ENCODE results near the gene ZFPM1.

The ZFPM1 gene

DNA sequence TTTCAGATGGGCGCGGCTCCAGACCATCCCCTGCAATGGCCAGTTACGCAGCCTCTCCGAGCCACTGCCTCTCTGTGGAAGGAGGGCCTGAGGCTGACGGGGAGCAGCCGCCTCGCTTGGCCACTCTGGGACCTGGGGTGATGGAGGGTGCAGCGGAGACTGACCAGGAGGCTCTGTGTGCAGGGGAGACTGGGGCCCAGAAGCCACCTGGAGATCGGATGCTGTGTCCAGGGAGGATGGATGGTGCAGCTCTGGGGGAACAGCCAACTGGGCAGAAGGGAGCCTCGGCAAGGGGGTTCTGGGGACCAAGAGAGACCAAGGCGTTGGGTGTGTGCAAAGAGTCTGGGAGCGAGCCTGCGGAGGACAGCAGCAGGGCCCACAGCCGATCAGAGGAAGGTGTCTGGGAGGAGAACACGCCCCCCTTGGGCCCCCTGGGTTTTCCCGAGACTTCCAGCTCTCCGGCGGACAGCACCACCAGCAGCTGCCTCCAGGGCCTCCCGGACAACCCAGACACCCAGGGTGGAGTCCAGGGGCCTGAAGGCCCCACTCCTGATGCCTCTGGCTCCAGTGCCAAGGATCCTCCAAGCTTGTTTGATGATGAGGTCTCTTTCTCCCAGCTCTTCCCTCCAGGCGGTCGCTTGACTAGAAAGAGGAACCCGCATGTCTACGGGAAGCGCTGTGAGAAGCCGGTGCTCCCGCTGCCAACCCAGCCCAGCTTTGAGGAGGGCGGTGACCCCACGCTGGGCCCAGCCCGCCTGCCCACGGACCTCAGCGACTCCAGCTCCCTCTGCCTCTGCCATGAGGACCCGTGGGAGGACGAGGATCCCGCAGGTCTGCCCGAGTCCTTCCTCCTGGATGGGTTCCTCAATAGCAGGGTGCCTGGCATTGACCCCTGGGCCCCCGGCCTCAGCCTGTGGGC is 17.4 kb upstream of the ZFPM1 start:
- no peak for DNase-seq

DNA sequence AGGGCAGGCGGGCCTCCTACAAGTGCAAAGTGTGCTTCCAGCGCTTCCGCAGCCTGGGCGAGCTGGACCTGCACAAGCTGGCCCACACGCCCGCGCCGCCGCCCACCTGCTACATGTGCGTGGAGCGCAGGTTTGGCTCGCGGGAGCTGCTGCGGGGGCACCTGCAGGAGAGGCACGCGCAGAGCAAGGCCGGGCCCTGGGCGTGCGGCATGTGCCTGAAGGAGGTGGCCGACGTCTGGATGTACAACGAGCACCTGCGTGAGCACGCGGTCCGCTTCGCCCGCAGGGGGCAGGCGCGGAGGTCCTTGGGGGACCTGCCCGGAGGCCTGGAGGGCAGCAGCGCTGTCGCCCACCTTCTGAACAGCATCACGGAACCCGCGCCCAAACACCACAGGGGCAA is 16.3 kb upstream of the ZFPM1 start:
- DNase-seq, result no peak

DNA sequence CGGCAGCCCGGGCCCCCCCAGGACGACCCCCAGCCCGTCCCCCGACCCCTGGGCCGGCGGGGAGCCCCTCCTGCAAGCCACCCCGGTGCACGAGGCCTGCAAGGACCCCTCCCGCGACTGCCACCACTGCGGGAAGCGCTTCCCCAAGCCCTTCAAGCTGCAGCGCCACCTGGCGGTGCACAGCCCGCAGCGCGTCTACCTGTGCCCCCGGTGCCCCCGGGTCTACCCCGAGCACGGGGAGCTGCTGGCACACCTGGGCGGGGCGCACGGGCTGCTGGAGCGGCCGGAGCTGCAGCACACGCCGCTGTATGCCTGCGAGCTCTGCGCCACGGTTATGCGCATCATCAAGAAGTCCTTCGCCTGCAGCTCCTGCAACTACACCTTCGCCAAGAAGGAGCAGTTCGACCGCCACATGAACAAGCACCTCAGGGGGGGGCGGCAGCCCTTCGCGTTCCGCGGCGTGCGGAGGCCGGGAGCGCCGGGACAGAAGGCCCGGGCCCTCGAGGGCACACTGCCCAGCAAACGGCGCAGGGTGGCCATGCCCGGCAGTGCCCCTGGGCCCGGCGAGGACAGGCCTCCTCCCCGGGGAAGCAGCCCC is 15.6 kb upstream of the ZFPM1 start:
- DNase-seq, result peak; percentile 44 to 57

DNA sequence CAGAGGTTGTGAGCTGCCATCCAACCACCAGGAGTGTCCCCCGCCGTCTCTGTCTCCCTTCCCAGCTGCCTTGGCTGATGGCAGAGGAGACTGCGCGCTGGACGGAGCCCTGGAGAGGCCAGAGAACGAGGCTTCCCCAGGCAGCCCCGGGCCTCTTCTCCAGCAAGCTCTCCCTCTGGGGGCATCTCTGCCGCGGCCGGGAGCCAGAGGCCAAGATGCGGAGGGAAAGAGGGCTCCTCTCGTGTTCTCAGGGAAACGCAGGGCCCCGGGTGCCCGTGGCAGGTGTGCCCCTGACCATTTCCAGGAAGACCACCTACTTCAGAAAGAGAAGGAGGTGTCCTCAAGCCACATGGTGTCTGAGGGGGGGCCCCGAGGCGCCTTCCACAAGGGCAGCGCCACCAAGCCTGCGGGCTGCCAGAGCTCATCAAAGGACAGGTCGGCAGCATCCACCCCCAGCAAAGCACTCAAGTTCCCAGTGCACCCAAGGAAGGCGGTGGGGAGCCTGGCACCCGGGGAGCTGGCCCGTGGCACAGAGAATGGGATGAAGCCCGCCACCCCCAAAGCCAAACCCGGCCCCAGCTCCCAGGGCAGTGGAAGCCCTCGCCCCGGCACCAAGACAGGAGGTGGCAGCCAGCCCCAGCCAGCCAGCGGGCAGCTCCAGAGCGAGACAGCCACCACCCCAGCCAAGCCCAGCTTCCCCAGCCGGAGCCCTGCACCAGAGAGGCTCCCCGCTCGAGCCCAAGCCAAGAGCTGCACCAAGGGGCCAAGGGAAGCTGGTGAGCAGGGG is 14.8 kb upstream of the ZFPM1 start:
- no peak for DNase-seq

DNA sequence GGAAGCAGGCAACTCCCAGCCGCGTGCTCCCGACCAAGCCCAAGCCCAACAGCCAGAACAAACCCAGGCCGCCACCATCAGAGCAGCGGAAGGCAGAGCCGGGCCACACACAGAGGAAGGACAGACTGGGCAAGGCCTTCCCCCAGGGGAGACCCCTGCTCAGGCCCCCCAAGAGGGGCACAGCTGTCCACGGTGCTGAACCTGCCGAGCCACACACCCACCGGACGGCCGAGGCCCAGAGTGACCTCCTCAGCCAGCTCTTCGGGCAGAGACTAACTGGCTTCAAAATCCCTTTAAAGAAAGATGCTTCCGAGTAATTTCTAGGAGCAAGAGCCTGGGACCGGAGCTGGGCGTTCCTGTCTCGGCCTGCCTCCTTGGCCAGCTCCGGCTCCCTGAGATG is 14.1 kb upstream of the ZFPM1 start:
- no peak for DNase-seq

DNA sequence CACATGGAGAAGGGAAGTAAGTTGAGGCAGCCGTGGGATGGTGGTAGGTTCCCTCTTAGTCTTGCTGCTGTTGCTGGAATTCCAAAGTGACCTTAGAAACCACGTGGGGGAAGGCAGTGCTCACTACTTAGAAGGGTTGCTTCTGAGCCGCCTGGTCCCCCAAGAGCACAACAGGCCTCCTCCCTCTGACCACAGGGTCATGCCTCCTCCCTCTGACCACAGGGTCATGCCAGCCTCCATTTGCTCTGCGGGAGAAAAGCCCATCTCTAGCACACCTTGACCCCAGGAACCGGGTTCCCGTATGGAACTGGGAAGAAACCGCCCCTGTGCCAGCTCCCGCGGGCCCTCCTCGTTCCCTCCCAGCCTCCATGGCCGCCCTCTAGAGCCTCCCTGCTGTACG is 13.4 kb upstream of the ZFPM1 start:
- DNase-seq, result no peak

DNA sequence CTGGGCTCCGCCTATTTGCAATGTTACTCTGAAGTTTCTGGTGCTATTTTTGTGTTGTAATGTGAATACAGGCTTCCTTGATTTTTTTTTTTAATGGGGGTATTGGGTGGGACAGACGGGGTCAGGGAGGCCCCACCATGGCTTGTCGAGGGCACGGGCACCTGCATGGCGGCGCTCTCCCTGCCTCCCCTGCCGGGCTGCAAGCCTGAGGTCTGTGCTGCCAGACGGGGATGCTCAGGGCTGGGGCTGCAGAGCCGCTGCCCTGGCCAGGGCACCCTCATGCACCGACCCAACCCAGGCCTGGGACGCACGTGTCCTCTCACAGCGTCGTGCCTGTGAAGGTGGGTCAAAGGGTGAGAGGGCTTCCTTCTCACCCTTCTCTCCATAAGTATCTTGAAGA is 13.0 kb upstream of the ZFPM1 start:
- no peak for DNase-seq

DNA sequence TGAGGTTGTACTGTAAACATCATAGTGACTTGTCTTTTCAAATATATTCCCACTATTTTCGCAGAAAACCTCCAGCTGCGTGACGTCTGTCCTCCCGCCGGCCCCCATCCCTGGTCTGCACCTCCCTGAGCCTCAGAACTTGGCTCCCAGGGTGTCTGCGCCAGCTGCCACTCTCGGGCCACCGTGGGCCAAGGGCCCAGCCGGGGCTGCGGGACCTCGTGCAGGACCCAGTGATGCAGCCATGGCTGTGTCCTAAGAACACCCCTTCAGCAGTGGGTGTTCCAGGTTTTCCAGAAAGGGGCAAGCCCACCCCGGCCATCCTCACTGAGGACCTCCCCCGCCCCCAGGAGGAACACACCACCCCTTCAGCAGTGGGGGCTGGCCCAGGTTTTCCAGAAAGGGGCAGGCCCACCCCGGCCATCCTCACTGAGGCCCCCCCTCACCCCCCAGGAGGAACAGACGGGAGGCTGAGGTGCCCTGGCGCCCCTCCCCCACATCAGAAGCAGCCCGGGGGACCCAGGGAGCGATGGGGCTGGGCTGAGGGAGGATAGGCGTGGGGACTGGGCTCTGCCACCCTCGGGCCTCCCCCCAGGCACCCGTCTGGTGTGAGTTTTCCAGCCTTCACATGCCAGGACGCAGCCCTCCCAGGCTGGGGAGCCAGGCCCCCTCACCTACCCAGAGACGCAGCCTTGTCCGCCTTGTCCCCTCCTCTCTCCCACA is 12.2 kb upstream of the ZFPM1 start:
- DNase-seq, result no peak

DNA sequence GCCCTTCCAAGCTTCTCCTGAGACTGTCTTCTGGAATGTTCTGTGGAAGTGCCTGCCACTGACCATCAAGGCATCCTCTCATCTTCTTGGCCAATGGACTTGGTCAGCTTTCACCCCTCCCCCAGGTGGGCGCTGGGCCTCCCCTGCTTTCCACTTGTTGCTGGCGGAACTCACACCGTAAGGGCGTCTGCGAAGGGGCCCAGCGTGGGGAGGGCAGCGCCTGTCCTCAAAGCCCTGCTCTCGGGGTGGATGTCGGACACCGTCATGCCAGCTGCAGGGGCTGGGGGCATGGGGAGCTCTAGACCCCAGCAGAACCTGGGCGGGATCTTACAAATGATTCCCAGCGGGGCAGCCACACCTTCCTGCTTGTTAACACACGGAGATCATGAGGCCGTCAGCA is 11.6 kb upstream of the ZFPM1 start:
- no peak for DNase-seq

DNA sequence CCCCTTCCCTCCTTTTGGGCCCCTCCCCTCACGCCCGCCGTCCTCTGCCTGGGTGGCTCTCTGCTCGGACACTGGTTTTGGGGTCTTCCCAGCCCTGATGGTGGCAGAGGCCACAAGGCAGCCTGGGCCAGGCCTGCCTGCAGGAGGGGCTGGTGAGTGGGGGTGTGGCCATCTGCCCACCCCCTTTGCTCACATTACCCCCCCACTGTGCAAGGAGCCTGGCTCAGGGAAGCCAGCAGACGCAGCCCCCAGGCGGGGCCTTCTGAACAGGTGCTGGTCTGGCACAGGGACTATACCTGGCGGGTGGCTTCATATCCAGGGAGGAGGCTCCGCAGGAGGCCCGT is 10.7 kb upstream of the ZFPM1 start:
- DNase-seq, result no peak

DNA sequence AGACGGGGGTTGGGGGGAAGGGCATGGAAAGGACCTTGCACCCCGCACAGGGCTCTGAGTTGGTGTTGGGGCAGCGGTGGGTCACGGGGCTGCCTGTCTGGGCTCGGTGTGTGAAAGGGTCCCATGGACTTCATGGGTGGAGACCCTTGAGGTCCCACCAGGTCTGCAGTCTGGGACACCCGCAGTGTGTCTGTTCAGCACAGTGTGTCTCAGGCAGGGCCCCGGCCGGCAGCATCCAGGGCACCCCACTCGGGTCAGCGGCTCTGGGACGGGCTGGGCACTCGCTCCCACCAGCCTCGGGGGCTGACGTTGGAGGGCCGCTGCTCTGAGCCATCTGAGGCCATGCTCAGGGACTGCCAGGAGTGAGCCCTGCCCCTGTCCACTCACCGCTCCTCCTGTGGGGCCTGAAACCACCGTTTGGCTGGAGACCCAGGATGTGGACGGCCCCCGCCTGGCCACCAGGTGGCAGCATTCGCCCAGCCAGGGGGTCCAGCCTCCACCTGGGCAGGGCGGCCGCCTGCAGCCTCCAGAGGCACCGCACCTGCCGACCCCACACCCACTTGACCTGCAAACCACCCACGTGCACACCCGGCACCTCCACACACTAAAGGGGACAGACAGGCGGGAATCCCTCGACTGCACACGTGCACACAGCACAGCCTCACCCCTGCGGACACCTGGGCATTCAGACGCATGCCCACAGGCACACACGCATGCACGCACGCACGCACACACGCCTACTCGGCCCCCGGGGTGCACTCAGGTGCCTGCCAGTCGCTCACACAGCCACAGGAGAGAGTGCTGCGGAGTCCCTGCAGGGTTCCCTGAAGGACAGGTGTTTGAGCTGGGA is 10.1 kb upstream of the ZFPM1 start:
- peak; percentile 61 to 67 for DNase-seq

DNA sequence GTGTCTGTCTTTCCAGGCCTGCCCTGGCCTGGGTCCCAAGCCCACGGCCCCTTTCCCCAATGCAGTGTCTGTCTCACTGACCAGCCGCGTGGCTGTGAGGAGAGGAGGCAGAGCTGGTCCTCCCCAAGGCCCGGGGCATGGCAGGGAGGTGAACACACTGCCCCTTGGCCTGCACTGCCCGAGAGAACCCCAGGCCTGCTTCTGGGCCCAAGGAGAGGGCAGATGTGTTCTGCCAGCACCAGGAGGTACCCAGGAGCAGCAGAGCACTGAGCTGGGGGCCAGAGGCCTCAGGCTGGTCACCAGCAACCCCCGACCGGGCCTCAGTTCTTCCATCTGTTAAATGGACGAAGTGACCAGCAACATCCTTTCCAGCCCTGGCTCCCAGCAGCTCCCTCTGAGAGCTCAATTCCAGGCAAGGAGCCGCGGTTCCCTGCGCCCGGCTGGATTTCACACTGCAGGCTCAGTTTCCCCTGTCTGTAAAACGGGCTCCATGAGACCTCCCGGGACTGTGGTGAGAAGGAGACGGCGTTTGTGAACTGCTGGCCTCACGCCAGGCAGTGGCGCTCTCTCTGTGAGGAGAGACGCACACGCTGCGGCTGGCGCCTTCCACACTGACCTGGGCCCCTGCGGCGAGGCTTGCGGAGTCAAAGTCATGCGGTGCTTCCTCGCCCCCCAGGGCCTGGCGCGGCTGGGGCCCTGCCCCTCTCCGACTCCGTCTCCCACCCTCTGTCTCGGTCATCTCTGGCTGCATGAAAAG is 8.1 kb upstream of the ZFPM1 start:
- peak in 1 of 2 experiments; percentile 36 for DNase-seq

DNA sequence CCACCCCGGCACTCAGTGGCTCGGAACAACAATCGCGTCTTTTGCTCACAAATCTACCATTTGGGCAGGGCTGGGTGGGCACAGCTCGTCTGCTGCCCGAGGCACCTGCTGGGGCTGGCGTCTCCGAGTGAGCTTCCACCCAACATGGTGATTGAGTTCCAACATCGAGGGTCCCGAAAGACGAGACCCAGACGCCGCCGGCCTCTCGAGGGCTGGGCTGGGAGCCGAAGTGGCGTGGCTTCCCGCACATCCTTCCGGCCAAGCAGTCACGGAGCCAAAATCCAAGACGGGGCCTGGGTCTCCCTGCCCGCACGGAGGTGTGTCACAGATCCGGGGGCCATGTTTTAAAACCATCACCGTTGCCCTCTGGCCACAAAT is 7.5 kb upstream of the ZFPM1 start:
- DNase-seq, result no peak

DNA sequence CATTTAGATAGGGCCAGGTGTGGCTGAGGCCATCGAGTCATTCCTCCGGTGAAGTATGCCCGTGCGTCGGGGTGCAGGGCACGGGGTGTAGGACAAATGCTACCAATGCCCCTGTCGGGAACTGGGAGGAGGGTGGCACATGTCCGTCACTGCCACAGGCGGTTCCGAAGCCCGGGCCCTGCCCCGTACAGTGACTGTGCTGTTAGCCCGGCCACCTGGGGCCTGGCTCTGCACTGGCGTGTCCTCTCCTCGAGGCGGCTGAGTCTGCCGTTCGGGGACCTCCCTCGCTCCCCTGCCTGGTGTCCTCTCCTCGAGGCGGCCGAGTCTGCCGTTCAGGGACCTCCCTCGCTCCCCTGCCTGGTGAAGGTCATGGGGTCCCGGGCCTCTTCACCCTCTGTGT is 7.0 kb upstream of the ZFPM1 start:
- DNase-seq, result no peak

DNA sequence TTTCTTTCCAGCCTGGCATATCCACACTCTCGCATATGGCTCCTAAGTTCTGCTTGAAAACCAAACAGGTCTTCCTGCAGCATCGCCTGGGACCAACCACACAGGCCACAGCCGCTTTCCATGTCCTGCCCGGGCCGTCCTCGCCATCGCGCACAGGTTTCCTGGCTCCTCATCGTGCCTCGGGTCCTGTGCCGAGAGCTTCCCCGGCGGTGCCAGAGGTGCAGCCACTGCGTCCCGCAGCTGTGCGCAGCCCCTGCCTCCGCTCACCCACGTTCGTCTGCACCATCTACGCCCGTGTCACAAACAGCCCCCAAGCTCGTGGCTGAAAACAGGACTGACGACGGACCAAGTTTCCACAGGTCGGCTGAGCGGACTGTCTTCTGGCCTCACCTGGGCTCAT is 6.3 kb upstream of the ZFPM1 start:
- no peak for DNase-seq

DNA sequence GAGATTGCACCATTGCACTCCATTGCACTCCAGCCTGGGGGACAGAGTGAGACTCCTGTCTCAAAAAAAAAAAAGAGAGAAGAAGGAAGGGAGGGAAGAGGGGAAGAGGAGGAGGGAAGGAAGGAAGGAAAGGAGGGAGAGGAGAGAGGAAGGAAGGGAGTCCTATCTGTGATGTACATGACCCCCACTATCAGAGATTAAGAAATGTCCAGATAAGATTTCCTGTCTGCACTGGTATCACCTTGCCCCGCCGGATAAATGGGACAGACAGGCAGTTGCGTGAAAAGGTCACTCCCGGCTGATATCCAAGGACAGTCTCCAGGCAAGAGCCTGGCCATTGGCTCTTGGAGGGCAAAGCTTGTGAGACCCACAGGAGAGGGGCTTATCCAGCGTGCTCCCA is 5.2 kb upstream of the ZFPM1 start:
- DNase-seq, result no peak

DNA sequence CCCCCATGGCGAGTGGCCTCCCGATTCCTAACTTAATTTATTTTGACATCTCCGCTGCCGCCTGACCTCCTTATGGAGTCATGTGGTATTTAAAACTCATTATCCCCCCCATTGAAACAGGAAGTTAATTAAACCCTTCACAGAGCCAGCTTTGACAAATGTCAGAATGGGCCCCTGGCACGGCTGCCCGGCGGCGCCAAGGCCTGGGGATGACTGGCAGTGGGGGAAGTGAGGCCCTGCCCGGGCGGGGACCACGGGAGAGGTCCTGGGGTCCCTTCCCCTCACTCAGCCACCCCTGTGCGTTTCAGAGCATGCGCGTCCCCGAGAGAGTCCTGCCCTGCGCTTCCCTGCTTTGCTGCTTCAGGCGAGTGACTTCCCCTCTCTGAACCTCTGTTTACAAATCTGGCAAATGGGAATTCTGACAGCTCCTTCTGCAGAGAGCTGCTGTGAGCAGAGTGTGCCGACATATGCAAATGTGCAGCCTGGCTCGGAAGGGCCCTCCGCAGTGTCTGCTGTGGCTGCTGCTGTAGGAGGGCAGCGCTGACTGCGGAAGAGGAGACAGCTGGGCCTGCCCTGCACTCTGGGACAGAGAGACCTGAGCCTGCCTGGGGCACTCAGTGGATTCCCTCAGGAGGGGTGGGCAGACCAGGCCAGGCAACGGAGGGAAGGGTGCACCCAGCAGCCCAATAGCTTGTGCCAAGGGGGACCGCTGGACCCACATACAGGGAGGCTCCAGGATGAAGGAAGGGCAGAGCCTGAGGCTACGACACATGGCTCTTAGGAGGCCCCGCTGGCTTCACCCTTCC is 4.4 kb upstream of the ZFPM1 start:
- no peak for DNase-seq

DNA sequence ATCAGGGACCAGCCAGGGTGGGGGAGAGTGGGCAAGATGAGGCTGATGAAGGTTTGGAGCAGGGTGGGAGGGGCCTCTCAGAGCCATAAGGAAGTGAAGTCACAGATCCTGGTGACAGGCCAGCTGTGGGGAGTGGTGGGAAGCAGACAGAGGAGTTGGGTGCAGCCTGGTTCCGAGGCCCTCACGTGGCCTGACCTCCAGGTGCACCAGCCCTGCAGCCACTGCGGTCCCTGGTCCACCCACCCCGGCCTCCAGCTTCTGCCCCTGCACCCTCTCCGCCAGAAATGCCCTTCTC is 3.9 kb upstream of the ZFPM1 start:
- no peak for DNase-seq

DNA sequence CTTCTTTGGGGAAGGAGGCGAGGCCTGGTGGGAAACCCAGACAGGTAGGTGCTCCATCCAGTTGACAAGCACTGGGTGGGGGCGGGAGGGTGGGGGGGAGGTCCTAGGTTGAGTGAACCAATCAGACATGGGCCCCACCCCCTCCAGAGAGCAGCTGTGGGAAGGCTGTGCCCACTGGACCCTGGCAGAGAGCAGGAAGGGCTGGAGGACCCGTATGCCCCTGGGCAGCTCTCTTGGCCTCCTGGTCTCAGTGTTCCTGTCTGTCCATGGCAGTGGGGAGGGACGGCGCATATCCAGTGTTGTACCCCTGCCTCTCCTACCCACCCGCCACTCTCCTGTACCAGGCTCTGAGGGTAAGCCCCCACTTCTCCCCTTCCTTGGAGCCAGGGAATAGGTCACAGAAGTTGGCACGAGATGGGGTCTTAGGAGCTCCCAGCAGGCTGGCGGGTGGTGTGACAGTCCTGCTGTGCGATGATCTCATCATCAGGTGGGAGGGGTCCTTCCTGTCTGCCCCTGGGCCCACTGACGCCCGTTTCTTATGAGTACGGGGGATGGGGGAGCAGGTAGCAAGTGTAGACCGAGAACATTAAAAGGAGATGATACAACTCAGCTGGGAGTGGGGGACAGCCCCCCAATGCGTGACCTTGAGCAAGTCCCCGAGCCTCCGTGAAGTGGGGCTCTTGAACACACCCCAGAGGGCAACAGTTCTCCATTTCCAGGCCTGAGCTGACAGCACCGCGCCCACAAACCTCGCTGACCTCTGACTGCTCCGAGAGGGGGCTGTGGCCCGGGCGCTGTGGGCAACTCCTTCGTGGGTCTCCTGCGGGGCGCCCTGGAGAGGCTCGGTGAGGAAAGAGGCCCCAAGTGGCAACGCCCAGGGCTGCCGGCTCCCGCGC is 1.2 kb upstream of the ZFPM1 start:
- DNase-seq, result no peak

All from SHP77 (cell line).